HEK293T (cell line): ENCODE data around the gene PPP1R14D.

Experiments used
- BHLHE40 ChIP-seq: fragments of 450-650 bp; IDR thresholded peaks from 2 replicates; pipeline ENCODE4 v1.6.1; 2016; ENCODE audit warnings: mild to moderate bottlenecking, moderate library complexity, borderline replicate concordance
- CTBP1 ChIP-seq: fragments of 450-650 bp; IDR thresholded peaks from 2 replicates; pipeline ENCODE4 v1.6.1; 2016; ENCODE audit warnings: borderline replicate concordance
- FOXA1 ChIP-seq: fragments of 450-650 bp; IDR thresholded peaks from 2 replicates; pipeline ENCODE4 v1.6.1; 2016; ENCODE audit warnings: mild to moderate bottlenecking
- FOXM1 ChIP-seq: fragments of 450-650 bp; IDR thresholded peaks from 2 replicates; pipeline ENCODE4 v1.6.1; 2017; ENCODE audit warnings: mild to moderate bottlenecking, borderline replicate concordance
- L3MBTL2 ChIP-seq: fragments of 450-650 bp; conservative IDR thresholded peaks from 2 replicates; pipeline ENCODE4 v1.6.1; 2016; ENCODE audit warnings: mild to moderate bottlenecking
- NFRKB ChIP-seq: fragments of 450-650 bp; IDR thresholded peaks from 2 replicates; pipeline ENCODE4 v1.6.1; 2016; ENCODE audit warnings: mild to moderate bottlenecking, moderate library complexity
- PKNOX1 ChIP-seq: fragments of 450-650 bp; IDR thresholded peaks from 2 replicates; pipeline ENCODE4 v1.6.1; 2016
- SP1 ChIP-seq: fragments of 450-650 bp; IDR thresholded peaks from 2 replicates; pipeline ENCODE4 v1.6.1; 2017
- SUZ12 ChIP-seq: fragments of 450-650 bp; IDR thresholded peaks from 2 replicates; pipeline ENCODE4 v1.6.1; 2016; ENCODE audit warnings: mild to moderate bottlenecking
- ZNF384 ChIP-seq: fragments of 450-650 bp; IDR thresholded peaks from 2 replicates; pipeline ENCODE4 v1.6.1; 2016

GRCh38 chr15:40831861-40832260 is 3.4 kb upstream of the PPP1R14D start:
- TF ChIP-seq NFRKB (no peak), FOXA1 (no peak), ZNF384 (no peak), SUZ12 (no peak), FOXM1 (no peak), PKNOX1 (no peak), SP1 (no peak), L3MBTL2 (no peak), BHLHE40 (no peak), CTBP1 (no peak)
